ENCODE data around the gene PLEKHB2. TPM values are rescaled to one million over a fixed set of nuclear protein-coding genes. Genes with fewer than 3 reads are reported as not detected.
"Not testable (repeated sequence)": the region's sequence is repeated elsewhere in the genome, so short reads cannot be mapped to it uniquely, and the experiment has no call there.

PLEKHB2 gene
- total RNA-seq, 2 donors from 2014 or later: 30.9 to 38.2 TPM

- DNase-seq (no peak), ATAC-seq (no peak)
- intact Hi-C loops (cut with DNase I): no loop called here
These were observed 12.6 kb upstream of the PLEKHB2 start for GRCh38 chr2:131092458-131093005.

GRCh38 chr2:131093006-131093695 lies 12.0 kb upstream of the PLEKHB2 start, which contains the start of gene FAM168B:
TSS of gene FAM168B (minus strand) at chr2:131093460. CDS start at chr2:131082646, 10,814 bp downstream.
- ATAC-seq: peak; percentile 98
- DNase-seq: peak; percentile 91
- intact Hi-C loops (cut with DNase I): no loop called here

- ATAC-seq: peak; percentile 82 to 84
- intact Hi-C loops (cut with DNase I): no loop called here
- DNase-seq: no peak
These were observed 11.3 kb upstream of the PLEKHB2 start for GRCh38 chr2:131093696-131094462.

- DNase-seq: no peak
- intact Hi-C loops (cut with DNase I): no loop called here
- ATAC-seq: no peak
These were observed 10.5 kb upstream of the PLEKHB2 start for GRCh38 chr2:131094463-131095281.

GRCh38 chr2:131103165-131103564 lies 2.0 kb upstream of the PLEKHB2 start:
- intact Hi-C loops (cut with DNase I): no loop called here
- DNase-seq: no peak
- ATAC-seq: no peak

GRCh38 chr2:131104487-131105155 lies 515 bp upstream of the PLEKHB2 start:
- intact Hi-C loops (cut with DNase I): no loop called here
- ATAC-seq (peak; percentile 77 to 85), DNase-seq (peak; percentile 46)

- intact Hi-C loops (cut with DNase I): no loop called here
- DNase-seq (peak; percentile 31), ATAC-seq (peak; percentile 15 to 36)
These were observed 1.0 kb downstream of the PLEKHB2 start for GRCh38 chr2:131105950-131106801.

- intact Hi-C loops (cut with DNase I): no loop called here
- no peak for DNase-seq
- ATAC-seq: no peak
These were observed 7.4 kb downstream of the PLEKHB2 start for GRCh38 chr2:131112529-131112928.

- intact Hi-C loops (cut with DNase I): no loop called here
- DNase-seq (no peak), ATAC-seq (no peak)
These were observed 8.6 kb downstream of the PLEKHB2 start for GRCh38 chr2:131113566-131114227.

GRCh38 chr2:131114950-131115349 lies 9.8 kb downstream of the PLEKHB2 start:
- DNase-seq; intact Hi-C loops (cut with DNase I); ATAC-seq: not testable (repeated sequence)

- ATAC-seq: no peak
- no peak for DNase-seq
- intact Hi-C loops (cut with DNase I): no loop called here
These were observed 10.6 kb downstream of the PLEKHB2 start for GRCh38 chr2:131115752-131116151.

- ATAC-seq: no peak
- no peak for DNase-seq
- intact Hi-C loops (cut with DNase I): no loop called here
These were observed 15.7 kb downstream of the PLEKHB2 start for GRCh38 chr2:131120815-131121317.

GRCh38 chr2:131121464-131121863 lies 16.3 kb downstream of the PLEKHB2 start:
- intact Hi-C loops (cut with DNase I): no loop called here
- no peak for DNase-seq
- no peak for ATAC-seq

GRCh38 chr2:131122496-131122895 lies 17.4 kb downstream of the PLEKHB2 start:
- ATAC-seq (no peak), DNase-seq (no peak)
- intact Hi-C loops (cut with DNase I): no loop called here

GRCh38 chr2:131123192-131123591 lies 18.1 kb downstream of the PLEKHB2 start:
- DNase-seq (no peak), ATAC-seq (no peak)
- intact Hi-C loops (cut with DNase I): no loop called here

GRCh38 chr2:131125195-131125757 lies 20.1 kb downstream of the PLEKHB2 start:
- DNase-seq (no peak), ATAC-seq (no peak)
- intact Hi-C loops (cut with DNase I): no loop called here

GRCh38 chr2:131126436-131126835 lies 21.3 kb downstream of the PLEKHB2 start:
- ATAC-seq (no peak), DNase-seq (no peak)
- intact Hi-C loops (cut with DNase I): no loop called here
